Natural killer cell (primary cell): ENCODE data around the gene TENM3. TPM values are rescaled to one million over a fixed set of nuclear protein-coding genes. Genes with fewer than 3 reads are reported as not detected.

Source experiments
- ATAC-seq, 3 donors: fragments of 150-1000 bp in 2 of 3; fragments of 200-7000 bp in 1 of 3; cut with Tn5 transposase; 1 replicate in 1 of 3; 2 replicates in 2 of 3; pipeline ENCODE4 v1.10.0; 2021; ENCODE audit warnings: mild to moderate bottlenecking in 2 of 3, moderate library complexity in 2 of 3
- DNase-seq, 2 donors: peaks; one replicate each; pipeline versions ENCODE4 v3.0.0 to v3.0.0-alpha.2; 2013 to 2021; ENCODE audit warnings: mixed read lengths in 1 of 2
- H3K27ac ChIP-seq: one replicate; pipeline ENCODE4 v1.5.1; 2013; ENCODE audit warnings: mild to moderate bottlenecking, low read length
- H3K27me3 ChIP-seq: one replicate; pipeline ENCODE4 v1.6.1; 2013; ENCODE audit warnings: low read length; ENCODE audit not compliant: control insufficient read depth, insufficient read depth
- H3K36me3 ChIP-seq: one replicate; pipeline ENCODE4 v1.6.1; 2013; ENCODE audit warnings: low read length; ENCODE audit not compliant: control insufficient read depth, insufficient read depth
- H3K4me1 ChIP-seq: one replicate; pipeline ENCODE4 v1.6.1; 2013; ENCODE audit warnings: low read length; ENCODE audit not compliant: control insufficient read depth, insufficient read depth
- H3K4me3 ChIP-seq: one replicate; pipeline ENCODE4 v1.5.1; 2013; ENCODE audit warnings: low read length
- H3K9me3 ChIP-seq: one replicate; pipeline ENCODE4 v1.6.1; 2013; ENCODE audit warnings: low read length; ENCODE audit not compliant: control insufficient read depth, insufficient read depth
- H3K27ac Mint-ChIP-seq, 2 donors: one replicate each; pipeline ENCODE4 v1.8.0; 2022; ENCODE audit warnings: mild to moderate bottlenecking in 2 of 2, mixed read lengths in 2 of 2, moderate library complexity in 1 of 2
- H3K27me3 Mint-ChIP-seq, 2 donors: one replicate each; pipeline ENCODE4 v1.8.0; 2022; ENCODE audit warnings: low read depth in 2 of 2, mixed read lengths in 2 of 2
- H3K36me3 Mint-ChIP-seq: one replicate; pipeline ENCODE4 v1.8.0; 2022; ENCODE audit warnings: mixed read lengths
- H3K4me1 Mint-ChIP-seq, 2 donors: one replicate each; pipeline ENCODE4 v1.8.0; 2022; ENCODE audit warnings: mixed read lengths in 2 of 2
- H3K4me3 Mint-ChIP-seq: one replicate; pipeline ENCODE4 v1.8.0; 2022; ENCODE audit warnings: mild to moderate bottlenecking, moderate library complexity, mixed read lengths
- H3K9me3 Mint-ChIP-seq, 2 donors: one replicate each; pipeline ENCODE4 v1.8.0; 2022; ENCODE audit warnings: mixed read lengths in 2 of 2
- WGBS: methylation state at CpG from one replicate; pipeline ENCODE4 v1.1.7; 2013; ENCODE audit warnings: missing lambda C conversion rate; ENCODE audit not compliant: insufficient coverage; 5-methylcytosine and 5-hydroxymethylcytosine counted together
- intact Hi-C: fragments of 100-400 bp; cut with micrococcal nuclease; formaldehyde crosslinking; loops from one replicate; pipeline ENCODE4 v1.14.2; 2022
- total RNA-seq, 4 donors: library from RNA; stranded (reverse); fragments of 120-200 nt in 1 of 4; gene quantifications; one replicate each; pipeline versions ENCODE4 v1.2.3 to v1.2.4, GENCODE V29; 2013 to 2022
- TF ChIP-seq, protein P1 (sequence below): fragments of 200-600 bp; IDR thresholded peaks from one replicate; pipeline ENCODE4 v1.8.0; 2022; ENCODE audit warnings: antibody characterized with exemption

Gene TENM3
- total RNA-seq, 3 donors from 2014 or later (not counting 1 experiment from before 2014, with no cell fraction given) = not detected

DNA sequence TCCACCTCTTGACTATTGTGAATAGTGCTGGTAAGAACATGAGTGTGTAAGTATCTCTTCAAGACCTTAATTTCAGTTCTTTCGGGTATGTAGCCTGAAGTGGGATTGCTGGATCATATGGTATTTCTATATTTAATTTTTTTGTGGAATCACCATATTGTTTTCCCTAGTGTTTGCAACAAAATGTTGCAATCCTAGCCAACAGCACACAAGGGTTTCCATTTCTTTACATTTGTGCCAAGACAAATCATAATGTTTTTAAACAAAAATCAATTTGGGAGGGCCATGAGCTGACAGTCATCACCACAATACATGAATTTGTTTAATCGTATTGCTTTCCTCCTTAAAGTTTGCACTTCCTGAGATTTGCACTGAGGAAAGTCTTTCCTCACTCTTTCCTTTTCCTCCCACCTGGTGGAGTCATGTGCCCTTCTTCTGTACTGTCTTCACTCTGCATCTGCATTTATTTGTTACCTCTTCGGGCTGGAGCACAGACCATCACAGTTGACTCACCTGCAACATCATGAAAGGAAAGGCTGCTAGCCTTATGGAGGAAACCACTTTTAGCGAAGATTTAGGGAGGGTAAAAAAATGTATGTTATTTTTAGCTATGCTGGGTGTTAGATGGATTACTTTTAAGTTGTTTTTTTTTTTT is 404.6 kb downstream of the TENM3 start:
- H3K4me3 ChIP-seq = no peak overlapping the region
- Mint-ChIP-seq H3K4me3 (no peak overlapping the region), H3K4me1 (no peaks in the 10 kb centered on the region), H3K36me3 (no peaks in the 10 kb centered on the region), H3K27me3 (peaks cover 0 to 6% of the 10 kb centered on the region in 2 donors), H3K27ac (no peak overlapping the region), H3K9me3 (peaks cover 2% of the 10 kb centered on the region in 2 donors)
- 61% methylated on average over 4 of the region's 4 CpGs for WGBS
- H3K9me3 ChIP-seq = no peaks in the 10 kb centered on the region
- no peak overlapping the region for H3K27ac ChIP-seq
- no peaks in the 10 kb centered on the region for H3K27me3 ChIP-seq
- TF ChIP-seq, protein P1, sequence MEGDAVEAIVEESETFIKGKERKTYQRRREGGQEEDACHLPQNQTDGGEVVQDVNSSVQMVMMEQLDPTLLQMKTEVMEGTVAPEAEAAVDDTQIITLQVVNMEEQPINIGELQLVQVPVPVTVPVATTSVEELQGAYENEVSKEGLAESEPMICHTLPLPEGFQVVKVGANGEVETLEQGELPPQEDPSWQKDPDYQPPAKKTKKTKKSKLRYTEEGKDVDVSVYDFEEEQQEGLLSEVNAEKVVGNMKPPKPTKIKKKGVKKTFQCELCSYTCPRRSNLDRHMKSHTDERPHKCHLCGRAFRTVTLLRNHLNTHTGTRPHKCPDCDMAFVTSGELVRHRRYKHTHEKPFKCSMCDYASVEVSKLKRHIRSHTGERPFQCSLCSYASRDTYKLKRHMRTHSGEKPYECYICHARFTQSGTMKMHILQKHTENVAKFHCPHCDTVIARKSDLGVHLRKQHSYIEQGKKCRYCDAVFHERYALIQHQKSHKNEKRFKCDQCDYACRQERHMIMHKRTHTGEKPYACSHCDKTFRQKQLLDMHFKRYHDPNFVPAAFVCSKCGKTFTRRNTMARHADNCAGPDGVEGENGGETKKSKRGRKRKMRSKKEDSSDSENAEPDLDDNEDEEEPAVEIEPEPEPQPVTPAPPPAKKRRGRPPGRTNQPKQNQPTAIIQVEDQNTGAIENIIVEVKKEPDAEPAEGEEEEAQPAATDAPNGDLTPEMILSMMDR = no peak
- DNase-seq (no peak), ATAC-seq (no peak)
- intact Hi-C loops = no loop called here
- no peaks in the 10 kb centered on the region for H3K4me1 ChIP-seq
- no peaks in the 10 kb centered on the region for H3K36me3 ChIP-seq

DNA sequence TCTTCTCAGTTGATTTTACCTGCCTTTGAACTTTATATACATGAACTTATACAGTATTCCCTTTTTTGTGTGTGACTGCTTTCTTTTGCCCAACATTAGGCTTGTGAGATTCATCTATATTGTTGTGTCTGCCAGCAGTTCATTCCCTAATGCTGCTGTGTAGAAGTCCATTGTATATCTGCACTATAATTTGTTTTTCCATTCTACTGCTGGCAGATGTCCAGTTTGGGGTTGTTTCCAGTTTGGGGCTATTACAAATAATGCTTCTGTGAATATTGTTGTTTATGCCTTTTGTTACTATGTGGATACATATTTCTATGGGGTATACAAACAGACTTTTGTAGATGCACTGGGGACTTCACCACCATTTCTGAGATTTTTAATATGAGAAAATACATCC is 405.6 kb downstream of the TENM3 start:
- H3K27me3 ChIP-seq = no peaks in the 10 kb centered on the region
- intact Hi-C loops = no loop called here
- H3K36me3 ChIP-seq = no peaks in the 10 kb centered on the region
- H3K27ac ChIP-seq = no peak overlapping the region
- Mint-ChIP-seq H3K27ac (no peak overlapping the region), H3K4me3 (no peak overlapping the region), H3K9me3 (peaks cover 2% of the 10 kb centered on the region in 2 donors), H3K4me1 (no peaks in the 10 kb centered on the region), H3K36me3 (no peaks in the 10 kb centered on the region), H3K27me3 (peaks cover 0 to 6% of the 10 kb centered on the region in 2 donors)
- no peak for DNase-seq
- no peaks in the 10 kb centered on the region for H3K9me3 ChIP-seq
- ATAC-seq = no peak
- H3K4me3 ChIP-seq = no peak overlapping the region
- H3K4me1 ChIP-seq = no peaks in the 10 kb centered on the region
- TF ChIP-seq, protein P1 = no peak

DNA sequence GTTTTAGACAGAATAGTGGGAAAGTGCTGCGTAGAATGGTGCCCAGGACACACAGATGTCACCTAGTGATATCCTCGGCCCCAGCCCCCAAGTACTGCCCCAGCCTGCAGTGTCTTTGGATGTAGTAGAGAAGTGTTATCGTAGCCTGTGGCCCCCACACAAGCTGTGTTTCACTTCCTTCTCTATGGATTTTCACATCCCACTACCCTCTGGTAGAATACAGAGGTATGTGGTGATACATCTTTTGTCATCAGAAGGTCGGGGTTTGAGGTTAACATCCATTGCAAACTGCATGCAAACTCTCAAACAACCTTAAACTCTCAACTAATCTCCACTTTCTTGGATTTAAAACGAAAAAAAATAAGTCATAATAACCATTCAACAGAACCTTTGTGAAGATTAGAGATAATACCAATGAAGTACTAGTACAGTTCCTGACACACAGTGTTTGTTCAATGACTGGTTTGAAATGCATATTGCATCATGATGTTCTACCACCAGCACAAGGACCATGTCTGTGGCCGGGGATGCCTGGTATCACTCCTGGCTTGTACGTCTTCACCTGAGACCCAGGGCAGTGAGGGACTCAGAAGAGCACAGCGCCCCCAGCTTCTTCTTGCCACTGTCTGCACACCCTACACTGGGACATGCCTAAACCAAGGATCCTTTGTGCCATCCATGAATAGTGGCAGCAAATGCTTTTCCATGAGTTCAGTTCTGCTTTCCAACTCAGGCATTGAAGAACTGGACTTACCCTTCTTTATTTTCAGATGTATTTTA is 406.7 kb downstream of the TENM3 start:
- no peak for ATAC-seq
- DNase-seq = no peak
- Histone ChIP-seq H3K9me3 (no peaks in the 10 kb centered on the region), H3K27me3 (no peaks in the 10 kb centered on the region), H3K4me1 (no peaks in the 10 kb centered on the region), H3K27ac (no peak overlapping the region), H3K4me3 (no peak overlapping the region), H3K36me3 (no peaks in the 10 kb centered on the region)
- Mint-ChIP-seq H3K4me3 (no peak overlapping the region), H3K4me1 (no peaks in the 10 kb centered on the region), H3K9me3 (peaks cover 2% of the 10 kb centered on the region in 2 donors), H3K36me3 (no peaks in the 10 kb centered on the region), H3K27me3 (peaks cover 0 to 6% of the 10 kb centered on the region in 2 donors), H3K27ac (no peak overlapping the region)
- WGBS = 86% methylated on average over 6 of the region's 8 CpGs
- TF ChIP-seq, protein P1 = no peak
- intact Hi-C loops = no loop called here
